ENCODE results near the gene LAMC2. TPM values are rescaled to one million over a fixed set of nuclear protein-coding genes. Genes with fewer than 3 reads are reported as not detected.

Gene LAMC2
- total RNA-seq, 1 donor from 2014 or later, result 42.2 TPM

GRCh38 chr1:183262628-183263200 is 76.7 kb downstream of the LAMC2 start:
- TF ChIP-seq CTCF (IDR thresholded peaks at IDR 0.05), result no peak
- Histone ChIP-seq H3K4me1 (no peaks in the 10 kb centered on the region), H3K9me3 (no peaks in the 10 kb centered on the region), H3K36me3 (no peaks in the 10 kb centered on the region), H3K4me3 (no peak overlapping the region), H3K27ac (no peak overlapping the region), H3K27me3 (no peaks in the 10 kb centered on the region)
- DNase-seq (no peak), ATAC-seq (no peak)
- intact Hi-C loops (cut with DNase I), result no loop called here

GRCh38 chr1:183263886-183264602 is 78.0 kb downstream of the LAMC2 start:
- Histone ChIP-seq H3K27ac (no peak overlapping the region), H3K4me1 (no peaks in the 10 kb centered on the region), H3K4me3 (no peak overlapping the region), H3K36me3 (no peaks in the 10 kb centered on the region), H3K27me3 (no peaks in the 10 kb centered on the region), H3K9me3 (no peaks in the 10 kb centered on the region)
- ATAC-seq, result no peak
- TF ChIP-seq CTCF (IDR thresholded peaks at IDR 0.05), result no peak
- intact Hi-C loops (cut with DNase I), result no loop called here
- DNase-seq, result no peak

GRCh38 chr1:183267646-183268431 is 81.8 kb downstream of the LAMC2 start:
- no peaks in the 10 kb centered on the region for H3K36me3 ChIP-seq
- H3K27me3 ChIP-seq, result no peaks in the 10 kb centered on the region
- H3K4me3 ChIP-seq, result no peak overlapping the region
- H3K27ac ChIP-seq, result no peak overlapping the region
- H3K9me3 ChIP-seq, result no peaks in the 10 kb centered on the region
- ATAC-seq (peak; percentile 42), DNase-seq (no peak)
- intact Hi-C loops (cut with DNase I), result no loop called here
- TF ChIP-seq CTCF (IDR thresholded peaks at IDR 0.05), result no peak
- no peaks in the 10 kb centered on the region for H3K4me1 ChIP-seq

GRCh38 chr1:183270541-183271141 is 84.6 kb downstream of the LAMC2 start:
- Histone ChIP-seq H3K4me3 (no peak overlapping the region), H3K36me3 (no peaks in the 10 kb centered on the region), H3K27ac (no peak overlapping the region), H3K4me1 (no peaks in the 10 kb centered on the region), H3K27me3 (no peaks in the 10 kb centered on the region), H3K9me3 (no peaks in the 10 kb centered on the region)
- no peak for ATAC-seq
- no peak for TF ChIP-seq CTCF (IDR thresholded peaks at IDR 0.05)
- intact Hi-C loops (cut with DNase I), result no loop called here
- no peak for DNase-seq

- intact Hi-C loops (cut with DNase I), result no loop called here
These were observed 86.4 kb downstream of the LAMC2 start for GRCh38 chr1:183272390-183272848.

More at GRCh38 chr1:183272390-183272848, 86.4 kb downstream of the LAMC2 start:
- H3K4me3 ChIP-seq, result no peak overlapping the region
- H3K36me3 ChIP-seq, result no peaks in the 10 kb centered on the region
- DNase-seq (no peak), ATAC-seq (no peak)
- H3K9me3 ChIP-seq, result no peaks in the 10 kb centered on the region
- no peak overlapping the region for H3K27ac ChIP-seq
- no peaks in the 10 kb centered on the region for H3K4me1 ChIP-seq
- no peak for TF ChIP-seq CTCF (IDR thresholded peaks at IDR 0.05)
- no peaks in the 10 kb centered on the region for H3K27me3 ChIP-seq
